ENCODE measurements around the gene JAM3. TPM values are rescaled to one million over a fixed set of nuclear protein-coding genes. Genes with fewer than 3 reads are reported as not detected.
A peak's percentile ranks its signal among the peaks of the same experiment; 100 is the strongest.

The JAM3 gene
- total RNA-seq, 1 donor from 2014 or later, result 438 TPM

DNA sequence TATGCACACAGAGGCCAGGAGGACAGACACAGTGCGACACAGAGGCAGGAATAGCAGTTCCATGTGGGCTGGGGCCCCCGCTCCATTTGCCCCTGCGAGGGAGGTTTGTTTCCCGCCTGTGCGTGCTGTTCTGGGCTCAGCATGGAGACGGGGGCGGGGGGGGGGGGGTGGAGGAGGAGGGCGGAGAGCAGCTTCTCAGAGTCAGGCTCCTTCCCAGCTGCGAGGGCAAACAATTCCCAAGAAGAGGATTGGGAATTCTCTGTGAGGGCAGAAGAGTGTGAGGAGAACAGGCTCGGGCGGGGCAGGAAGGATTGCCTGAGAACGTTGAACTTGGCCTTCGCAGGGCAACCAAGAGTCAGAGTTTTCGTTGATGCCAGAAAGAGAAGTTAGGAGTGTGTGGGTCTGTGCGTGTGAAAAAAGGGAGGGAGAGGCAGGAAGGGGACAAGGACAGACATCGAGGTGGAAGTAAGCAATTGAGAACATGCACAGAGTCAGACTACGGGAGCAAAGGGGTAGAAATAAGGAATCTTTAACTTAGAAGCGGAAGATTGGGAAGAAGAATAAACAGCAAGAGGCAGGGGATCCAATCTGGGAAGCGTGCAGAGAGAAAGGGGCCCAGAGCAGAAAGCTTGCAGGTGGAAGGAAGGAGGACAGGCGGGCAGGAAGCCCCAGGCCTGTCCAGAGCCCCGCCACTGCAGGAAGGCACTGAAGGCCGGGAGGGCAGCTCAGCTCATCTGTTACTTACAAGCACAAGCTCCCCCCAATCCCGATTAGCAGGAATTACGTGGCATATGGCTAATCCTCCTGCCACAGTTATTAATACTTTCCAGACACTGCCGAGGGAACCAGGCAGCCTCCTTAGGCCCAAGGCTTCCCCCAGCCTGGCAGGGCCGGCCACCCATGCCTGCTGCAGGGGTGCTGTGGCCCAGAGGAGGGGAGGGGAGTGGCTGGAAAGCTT, 15.6 kb upstream of the JAM3 start:
- H3K4me1 Mint-ChIP-seq (ENCODE audit: unreplicated experiment), result peaks cover 55% of the 10 kb centered on the region
- TF ChIP-seq, protein P1, sequence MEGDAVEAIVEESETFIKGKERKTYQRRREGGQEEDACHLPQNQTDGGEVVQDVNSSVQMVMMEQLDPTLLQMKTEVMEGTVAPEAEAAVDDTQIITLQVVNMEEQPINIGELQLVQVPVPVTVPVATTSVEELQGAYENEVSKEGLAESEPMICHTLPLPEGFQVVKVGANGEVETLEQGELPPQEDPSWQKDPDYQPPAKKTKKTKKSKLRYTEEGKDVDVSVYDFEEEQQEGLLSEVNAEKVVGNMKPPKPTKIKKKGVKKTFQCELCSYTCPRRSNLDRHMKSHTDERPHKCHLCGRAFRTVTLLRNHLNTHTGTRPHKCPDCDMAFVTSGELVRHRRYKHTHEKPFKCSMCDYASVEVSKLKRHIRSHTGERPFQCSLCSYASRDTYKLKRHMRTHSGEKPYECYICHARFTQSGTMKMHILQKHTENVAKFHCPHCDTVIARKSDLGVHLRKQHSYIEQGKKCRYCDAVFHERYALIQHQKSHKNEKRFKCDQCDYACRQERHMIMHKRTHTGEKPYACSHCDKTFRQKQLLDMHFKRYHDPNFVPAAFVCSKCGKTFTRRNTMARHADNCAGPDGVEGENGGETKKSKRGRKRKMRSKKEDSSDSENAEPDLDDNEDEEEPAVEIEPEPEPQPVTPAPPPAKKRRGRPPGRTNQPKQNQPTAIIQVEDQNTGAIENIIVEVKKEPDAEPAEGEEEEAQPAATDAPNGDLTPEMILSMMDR (IDR thresholded peaks at IDR 0.05; ENCODE audit: unreplicated experiment), result no peak
- H3K27me3 Mint-ChIP-seq (ENCODE audit: unreplicated experiment), result peaks cover 10% of the 10 kb centered on the region
- peak overlapping the region; percentile 76 for H3K27ac Mint-ChIP-seq (ENCODE audit: unreplicated experiment)
- H3K36me3 Mint-ChIP-seq (ENCODE audit: low read depth, unreplicated experiment), result no peaks in the 10 kb centered on the region
- peak; percentile 38 for DNase-seq (ENCODE audit: low spot score)
- no peaks in the 10 kb centered on the region for H3K9me3 Mint-ChIP-seq (ENCODE audit: unreplicated experiment)
- no peak overlapping the region for H3K4me3 Mint-ChIP-seq (ENCODE audit: unreplicated experiment)

DNA sequence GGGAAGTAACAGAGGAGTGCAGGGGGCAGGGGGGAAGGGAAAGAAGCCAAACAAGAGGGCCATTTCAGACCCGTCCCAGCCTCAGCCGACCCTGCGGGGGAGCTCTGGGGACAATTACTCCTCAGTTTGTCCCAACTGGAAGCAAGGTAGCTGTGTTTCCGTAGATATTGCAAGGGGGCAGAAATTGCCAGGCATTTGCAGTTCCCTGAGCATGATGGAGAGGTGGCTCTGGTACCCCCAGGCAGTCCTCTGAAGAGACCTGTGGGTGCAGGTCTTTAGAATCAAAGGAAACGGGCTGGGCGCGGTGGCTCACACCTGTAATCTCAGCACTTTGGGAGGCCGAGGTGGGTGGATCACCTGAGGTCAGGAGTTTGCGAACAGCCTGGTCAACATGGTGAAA, 13.8 kb upstream of the JAM3 start:
- Mint-ChIP-seq H3K4me3 (ENCODE audit: unreplicated experiment) (no peak overlapping the region), H3K36me3 (ENCODE audit: low read depth, unreplicated experiment) (no peaks in the 10 kb centered on the region), H3K9me3 (ENCODE audit: unreplicated experiment) (no peaks in the 10 kb centered on the region), H3K4me1 (ENCODE audit: unreplicated experiment) (peaks cover 63% of the 10 kb centered on the region), H3K27me3 (ENCODE audit: unreplicated experiment) (peaks cover 10% of the 10 kb centered on the region), H3K27ac (ENCODE audit: unreplicated experiment) (no peak overlapping the region)
- TF ChIP-seq, protein P1 (IDR thresholded peaks at IDR 0.05; ENCODE audit: unreplicated experiment), result no peak
- no peak for DNase-seq (ENCODE audit: low spot score)

DNA sequence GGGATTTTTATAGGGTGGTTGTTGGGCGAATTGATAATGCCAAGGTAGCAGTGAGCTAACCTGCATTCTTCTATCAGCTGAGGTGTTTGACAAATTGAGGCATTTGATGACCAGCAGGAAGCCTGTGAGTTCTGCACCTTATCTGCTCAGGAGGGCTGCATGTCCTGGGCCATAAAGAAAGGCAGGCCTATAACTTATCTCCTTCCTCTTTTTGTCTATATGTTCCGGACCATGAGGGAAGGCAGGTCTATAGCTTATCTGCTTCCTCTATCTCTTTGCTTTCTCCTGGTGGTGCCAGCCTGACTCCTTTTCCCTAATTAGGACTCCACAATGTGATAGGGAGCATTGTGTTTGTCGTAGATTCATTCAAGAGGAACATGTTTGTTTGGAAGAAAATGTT, 8.6 kb upstream of the JAM3 start:
- TF ChIP-seq, protein P1 (IDR thresholded peaks at IDR 0.05; ENCODE audit: unreplicated experiment), result no peak
- H3K4me1 Mint-ChIP-seq (ENCODE audit: unreplicated experiment), result peaks cover 81% of the 10 kb centered on the region
- H3K4me3 Mint-ChIP-seq (ENCODE audit: unreplicated experiment), result peak overlapping the region; percentile 7
- peaks cover 12% of the 10 kb centered on the region for H3K27me3 Mint-ChIP-seq (ENCODE audit: unreplicated experiment)
- H3K27ac Mint-ChIP-seq (ENCODE audit: unreplicated experiment), result peak overlapping the region; percentile 93
- DNase-seq (ENCODE audit: low spot score), result no peak
- no peaks in the 10 kb centered on the region for H3K9me3 Mint-ChIP-seq (ENCODE audit: unreplicated experiment)
- no peaks in the 10 kb centered on the region for H3K36me3 Mint-ChIP-seq (ENCODE audit: low read depth, unreplicated experiment)

DNA sequence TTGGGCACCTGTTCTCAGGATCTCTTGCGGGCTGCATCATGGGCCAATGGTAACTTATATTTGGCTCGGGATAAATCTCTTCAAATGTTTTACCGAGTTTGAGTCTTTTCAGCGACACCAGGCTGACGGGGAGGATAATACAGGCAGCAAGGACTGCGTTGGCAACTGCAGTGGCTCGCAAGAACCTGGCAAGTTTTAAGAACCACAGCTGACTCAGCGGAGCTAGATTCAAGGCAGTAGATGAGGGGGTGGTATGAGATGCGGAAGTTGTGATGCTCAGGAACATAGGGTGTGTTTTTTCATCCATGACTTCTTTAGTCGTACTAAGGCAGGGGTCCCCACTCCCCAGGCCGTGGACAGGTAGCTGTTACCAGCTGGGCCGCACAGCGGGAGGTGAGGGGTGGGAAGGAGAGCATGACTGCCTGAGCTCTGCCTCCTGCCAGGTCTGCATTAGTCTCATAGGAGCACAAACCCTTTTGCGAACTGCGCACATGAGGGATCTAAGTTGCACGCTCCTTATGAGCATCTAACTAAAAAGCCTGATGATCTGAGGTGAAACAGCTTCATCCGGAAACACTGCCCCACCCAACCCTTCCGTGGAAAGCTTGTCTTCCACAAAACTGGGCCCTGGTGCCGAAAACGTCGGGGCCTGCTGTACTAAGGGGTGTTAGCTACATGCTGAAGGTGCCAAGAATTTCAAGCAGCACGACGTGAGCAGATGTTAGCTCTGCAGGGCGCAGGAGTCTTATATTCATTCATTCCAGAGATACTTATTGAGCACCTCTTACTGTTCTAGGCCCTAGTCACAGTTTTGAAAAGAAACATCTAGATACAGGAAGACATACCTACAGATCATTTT, 6.4 kb upstream of the JAM3 start:
- no peaks in the 10 kb centered on the region for H3K9me3 Mint-ChIP-seq (ENCODE audit: unreplicated experiment)
- no peak for DNase-seq (ENCODE audit: low spot score)
- TF ChIP-seq, protein P1 (IDR thresholded peaks at IDR 0.05; ENCODE audit: unreplicated experiment), result no peak
- peaks cover 83% of the 10 kb centered on the region for H3K4me1 Mint-ChIP-seq (ENCODE audit: unreplicated experiment)
- no peaks in the 10 kb centered on the region for H3K36me3 Mint-ChIP-seq (ENCODE audit: low read depth, unreplicated experiment)
- peak overlapping the region; percentile 93 for H3K27ac Mint-ChIP-seq (ENCODE audit: unreplicated experiment)
- peaks cover 11% of the 10 kb centered on the region for H3K27me3 Mint-ChIP-seq (ENCODE audit: unreplicated experiment)
- H3K4me3 Mint-ChIP-seq (ENCODE audit: unreplicated experiment), result peak overlapping the region; percentile 49

All from endothelial cell (in vitro differentiated cells).